HEK293 (cell line): ENCODE measurements around the gene CSAD.

Experiments used
- CTCF ChIP-seq: fragments of 450-650 bp; formaldehyde crosslinking; IDR thresholded peaks from 2 replicates; pipeline ENCODE4 v1.5.1; 2016; ENCODE audit warnings: missing biosample characterization, missing genetic modification characterization
- HOXC10 ChIP-seq: sonication (generic); formaldehyde crosslinking; IDR thresholded peaks from 2 replicates; pipeline ENCODE4 v1.8.1; 2023; ENCODE audit warnings: mild to moderate bottlenecking, missing genetic modification reagents
- MEIS1 ChIP-seq: sonication (generic); formaldehyde crosslinking; IDR thresholded peaks from 2 replicates; pipeline ENCODE4 v1.8.1; 2022; ENCODE audit warnings: missing genetic modification reagents, mild to moderate bottlenecking, borderline replicate concordance
- TSHZ1 ChIP-seq: fragments of 450-650 bp; formaldehyde crosslinking; IDR thresholded peaks from 2 replicates; pipeline ENCODE4 v1.5.1; 2016; ENCODE audit warnings: missing biosample characterization, missing genetic modification characterization, borderline replicate concordance
- YY1 ChIP-seq: fragments of 450-650 bp; formaldehyde crosslinking; IDR thresholded peaks from 2 replicates; pipeline ENCODE4 v1.5.1; 2018; ENCODE audit warnings: missing biosample characterization, missing genetic modification characterization
- ZNF223 ChIP-seq: fragments of 450-650 bp; formaldehyde crosslinking; IDR thresholded peaks from 2 replicates; pipeline ENCODE4 v1.5.1; 2016; ENCODE audit warnings: missing biosample characterization, missing genetic modification characterization
- ZNF350 ChIP-seq: fragments of 450-650 bp; formaldehyde crosslinking; IDR thresholded peaks from 2 replicates; pipeline ENCODE4 v1.5.0; 2017; ENCODE audit warnings: missing biosample characterization, mild to moderate bottlenecking, missing genetic modification characterization
- ZNF501 ChIP-seq: fragments of 450-650 bp; formaldehyde crosslinking; IDR thresholded peaks from 2 replicates; pipeline ENCODE4 v1.5.1; 2016; ENCODE audit warnings: missing biosample characterization, missing genetic modification characterization
- TF ChIP-seq, protein P1 (sequence below): fragments of 450-650 bp; formaldehyde crosslinking; IDR thresholded peaks from 2 replicates; pipeline ENCODE4 v1.5.1; 2016; ENCODE audit warnings: missing biosample characterization, missing genetic modification characterization, low read depth

DNA sequence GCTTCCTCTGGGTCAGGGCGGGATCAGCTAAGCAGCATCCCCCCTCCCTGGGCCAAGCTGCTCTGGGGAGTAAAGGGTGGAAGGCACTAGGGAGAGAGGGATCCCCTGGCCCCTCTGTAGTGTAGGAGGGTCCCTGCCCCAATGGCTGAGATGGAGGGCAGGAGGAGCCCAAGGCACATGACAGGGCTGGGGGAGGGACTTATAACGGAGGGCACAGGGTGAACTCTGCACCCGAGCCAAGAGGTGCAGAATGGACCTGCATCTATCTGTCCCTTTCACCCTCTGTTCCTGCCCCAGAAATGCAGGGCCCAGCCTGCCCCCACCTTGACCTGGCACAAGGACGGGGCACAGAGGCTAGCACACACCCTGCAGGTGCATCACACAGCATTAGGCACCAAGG lies 30.1 kb upstream of the CSAD start:
- TF ChIP-seq CTCF (tag by site-specific recombination): no peak
- TF ChIP-seq TSHZ1: no peak
- TF ChIP-seq YY1: no peak
- no peak for TF ChIP-seq HOXC10 (CRISPR knock-in tag)
- no peak for TF ChIP-seq MEIS1 (CRISPR knock-in tag)
- TF ChIP-seq, protein P1, sequence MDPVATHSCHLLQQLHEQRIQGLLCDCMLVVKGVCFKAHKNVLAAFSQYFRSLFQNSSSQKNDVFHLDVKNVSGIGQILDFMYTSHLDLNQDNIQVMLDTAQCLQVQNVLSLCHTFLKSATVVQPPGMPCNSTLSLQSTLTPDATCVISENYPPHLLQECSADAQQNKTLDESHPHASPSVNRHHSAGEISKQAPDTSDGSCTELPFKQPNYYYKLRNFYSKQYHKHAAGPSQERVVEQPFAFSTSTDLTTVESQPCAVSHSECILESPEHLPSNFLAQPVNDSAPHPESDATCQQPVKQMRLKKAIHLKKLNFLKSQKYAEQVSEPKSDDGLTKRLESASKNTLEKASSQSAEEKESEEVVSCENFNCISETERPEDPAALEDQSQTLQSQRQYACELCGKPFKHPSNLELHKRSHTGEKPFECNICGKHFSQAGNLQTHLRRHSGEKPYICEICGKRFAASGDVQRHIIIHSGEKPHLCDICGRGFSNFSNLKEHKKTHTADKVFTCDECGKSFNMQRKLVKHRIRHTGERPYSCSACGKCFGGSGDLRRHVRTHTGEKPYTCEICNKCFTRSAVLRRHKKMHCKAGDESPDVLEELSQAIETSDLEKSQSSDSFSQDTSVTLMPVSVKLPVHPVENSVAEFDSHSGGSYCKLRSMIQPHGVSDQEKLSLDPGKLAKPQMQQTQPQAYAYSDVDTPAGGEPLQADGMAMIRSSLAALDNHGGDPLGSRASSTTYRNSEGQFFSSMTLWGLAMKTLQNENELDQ (tag by site-specific recombination): no peak
- TF ChIP-seq ZNF350 (tag by site-specific recombination): no peak
- no peak for TF ChIP-seq ZNF223 (tag by site-specific recombination)
- TF ChIP-seq ZNF501: no peak
